HCT116 (cell line): ENCODE data around the gene TOX2. TPM values are rescaled to one million over a fixed set of nuclear protein-coding genes. Genes with fewer than 3 reads are reported as not detected.

Source experiments
- ATAC-seq: fragments of 200-7000 bp; cut with Tn5 transposase; 2 replicates; pipeline ENCODE4 v1.9.1; 2020; ENCODE audit warnings: mild to moderate bottlenecking, moderate library complexity
- BruUV-seq: library from RNA; stranded (reverse); fragments of 400-500 nt; replicated peaks from 2 replicates; lab custom pipeline; 2021; lab: Mats Ljungman, UMichigan
- CTCF ChIA-PET: fragments of 300-600 bp; sonication (Branson Sonifier 250); formaldehyde crosslinking; loops from one replicate; lab custom pipeline; 2021; ENCODE audit warnings: antibody characterized with exemption; lab: Charles Lee
- POLR2A ChIA-PET: fragments of 300-600, 350-600 bp; sonication (Branson Sonifier 250); formaldehyde crosslinking; loops from one replicate; lab custom pipeline; 2021; ENCODE audit warnings: antibody characterized with exemption; lab: Charles Lee
- RAD21 ChIA-PET, 2 experiments: fragments of 300-600 bp; sonication (Branson Sonifier 250); formaldehyde crosslinking; loops; one replicate each; lab custom pipeline; 2023; ENCODE audit warnings: low total read pairs in 2 of 2; ENCODE audit not compliant: uncharacterized antibody in 2 of 2, unreplicated experiment in 2 of 2, low non-redundant PET in 1 of 2; lab: Charles Lee
- DNase-seq: peaks from one replicate; pipeline ENCODE4 v3.0.0-alpha.2; 2010; ENCODE audit warnings: low read depth, low spot score
- H2AFZ ChIP-seq: fragments of 200-600 bp; shearing (Covaris generic), sonication (generic); 2 replicates; pipeline ENCODE4 v1.6.1; 2017; ENCODE audit warnings: low read depth, mixed run types, mixed read lengths, antibody characterized with exemption, low read length; ENCODE audit not compliant: poor library complexity, severe bottlenecking
- H3K27ac ChIP-seq: 2 replicates; pipeline ENCODE4 v1.5.1; 2012; ENCODE audit warnings: low read depth, low read length
- H3K27me3 ChIP-seq: fragments of 200-600 bp; sonication (generic); 2 replicates; pipeline ENCODE4 v1.6.1; 2016; ENCODE audit warnings: mixed run types, low read length, mixed read lengths; ENCODE audit not compliant: insufficient read depth
- H3K36me3 ChIP-seq, 2 experiments: fragments of 200-500 bp in 1 of 2; fragments of 200-600 bp in 1 of 2; sonication (Bioruptor generic) in 1 of 2; sonication (generic) in 1 of 2; 2 replicates each; pipeline versions ENCODE4 v1.5.1 to v1.6.1; 2014 to 2016; ENCODE audit warnings: low read length in 2 of 2, inconsistent platforms in 1 of 2, mixed read lengths in 1 of 2, mixed run types in 1 of 2; ENCODE audit not compliant: insufficient read depth in 2 of 2, control insufficient read depth in 1 of 2
- H3K4me1 ChIP-seq, 2 experiments: fragments of 200-600 bp in 1 of 2; sonication (generic) in 1 of 2; 2 replicates each; pipeline versions ENCODE4 v1.5.1 to v1.6.1; 2012 to 2017; ENCODE audit warnings: low read length in 2 of 2, inconsistent platforms in 1 of 2, mild to moderate bottlenecking in 1 of 2, mixed read lengths in 1 of 2, mixed run types in 1 of 2, moderate library complexity in 1 of 2; ENCODE audit not compliant: insufficient read depth in 2 of 2, control insufficient read depth in 1 of 2
- H3K4me2 ChIP-seq: fragments of 200-600 bp; sonication (generic); 2 replicates; pipeline ENCODE4 v1.6.1; 2017; ENCODE audit warnings: mixed run types, low read length, mixed read lengths
- H3K4me3 ChIP-seq, 2 experiments: fragments of 200-600 bp in 1 of 2; sonication (generic) in 1 of 2; replicated peaks in 1 of 2; 2 replicates each; pipeline ENCODE4 v1.5.1; 2011 to 2016; ENCODE audit warnings: low read length in 2 of 2, control low read depth in 1 of 2, low read depth in 1 of 2, mild to moderate bottlenecking in 1 of 2, mixed read lengths in 1 of 2, mixed run types in 1 of 2
- H3K79me2 ChIP-seq: fragments of 200-600 bp; sonication (generic); 2 replicates; pipeline ENCODE4 v1.6.1; 2017; ENCODE audit warnings: mild to moderate bottlenecking, mixed run types, low read length, moderate library complexity, mixed read lengths; ENCODE audit not compliant: insufficient read depth
- H3K9ac ChIP-seq: fragments of 200-600 bp; sonication (generic); 2 replicates; pipeline ENCODE4 v1.6.1; 2016; ENCODE audit warnings: low read length, mixed read lengths
- H3K9me2 ChIP-seq: fragments of 200-600 bp; sonication (generic), shearing (Covaris generic); 2 replicates; pipeline ENCODE4 v1.6.1; 2017; ENCODE audit warnings: mixed run types, mild to moderate bottlenecking, moderate library complexity; ENCODE audit not compliant: insufficient read depth
- H3K9me3 ChIP-seq, 2 experiments: fragments of 200-500 bp in 1 of 2; fragments of 200-600 bp in 1 of 2; sonication (Bioruptor generic) in 1 of 2; sonication (generic) in 1 of 2; 2 replicates each; pipeline ENCODE4 v1.6.1; 2014 to 2017; ENCODE audit warnings: low read length in 2 of 2, mixed read lengths in 2 of 2, inconsistent platforms in 1 of 2, low read depth in 1 of 2, mild to moderate bottlenecking in 1 of 2, mixed run types in 1 of 2, moderate library complexity in 1 of 2; ENCODE audit not compliant: control insufficient read depth in 1 of 2, insufficient read depth in 1 of 2
- H4K20me1 ChIP-seq: fragments of 200-600 bp; sonication (generic), shearing (Covaris generic); 2 replicates; pipeline ENCODE4 v1.6.1; 2017; ENCODE audit warnings: mixed run types, mild to moderate bottlenecking, moderate library complexity; ENCODE audit not compliant: insufficient read depth
- ATF3 ChIP-seq: IDR thresholded peaks from 2 replicates; pipeline ENCODE4 v1.6.1; 2012
- CBX3 ChIP-seq: IDR thresholded peaks from 2 replicates; pipeline ENCODE4 v1.6.1; 2012; ENCODE audit warnings: low read depth
- CEBPB ChIP-seq: IDR thresholded peaks from 2 replicates; pipeline ENCODE4 v1.6.1; 2012; ENCODE audit warnings: low read depth
- CTCF ChIP-seq, 3 experiments: fragments of 200-600 bp in 1 of 3; sonication (generic) in 1 of 3; IDR thresholded peaks in 2 of 3; conservative IDR thresholded peaks in 1 of 3; 2 replicates each; pipeline ENCODE4 v1.5.1; 2012 to 2017; ENCODE audit warnings: low read depth in 2 of 3, low read length in 2 of 3, antibody characterized with exemption in 1 of 3, borderline replicate concordance in 1 of 3, control low read depth in 1 of 3, mild to moderate bottlenecking in 1 of 3, mixed read lengths in 1 of 3, mixed run types in 1 of 3, moderate library complexity in 1 of 3; ENCODE audit not compliant: insufficient read depth in 1 of 3
- EZH2 ChIP-seq: fragments of 200-600 bp; sonication (generic); IDR thresholded peaks from 2 replicates; pipeline ENCODE4 v1.6.1; 2017; ENCODE audit warnings: antibody characterized with exemption, mixed run types
- FOSL1 ChIP-seq: IDR thresholded peaks from 2 replicates; pipeline ENCODE4 v1.6.1; 2012; ENCODE audit warnings: low read depth
- JUND ChIP-seq: IDR thresholded peaks from 2 replicates; pipeline ENCODE4 v1.6.1; 2012
- MAX ChIP-seq: IDR thresholded peaks from 2 replicates; pipeline ENCODE4 v1.6.1; 2012
- POLR2A ChIP-seq: IDR thresholded peaks from 2 replicates; pipeline ENCODE4 v1.7.0; 2011; ENCODE audit warnings: borderline replicate concordance; ENCODE audit not compliant: insufficient read depth, insufficient read length; ENCODE audit errors: extremely low read depth
- POLR2AphosphoS5 ChIP-seq: IDR thresholded peaks from 2 replicates; pipeline ENCODE4 v1.6.1; 2011; ENCODE audit warnings: mild to moderate bottlenecking, low read depth, low read length, moderate library complexity
- RAD21 ChIP-seq: IDR thresholded peaks from 2 replicates; pipeline ENCODE4 v1.6.1; 2012; ENCODE audit warnings: low read depth, mild to moderate bottlenecking
- REST ChIP-seq: IDR thresholded peaks from 2 replicates; pipeline ENCODE4 v1.6.1; 2012; ENCODE audit warnings: low read depth
- SIN3A ChIP-seq: IDR thresholded peaks from 2 replicates; pipeline ENCODE4 v1.6.1; 2012; ENCODE audit warnings: low read depth
- SP1 ChIP-seq: IDR thresholded peaks from 2 replicates; pipeline ENCODE4 v1.6.1; 2012; ENCODE audit warnings: low read depth
- TCF7L2 ChIP-seq: IDR thresholded peaks from 2 replicates; pipeline ENCODE4 v1.7.0; 2011; ENCODE audit warnings: borderline replicate concordance, inconsistent platforms; ENCODE audit not compliant: insufficient read depth, insufficient read length; ENCODE audit errors: extremely low read depth
- YY1 ChIP-seq: IDR thresholded peaks from 2 replicates; pipeline ENCODE4 v1.6.1; 2011; ENCODE audit warnings: low read length, low read depth, moderate library complexity, mild to moderate bottlenecking; ENCODE audit not compliant: insufficient replicate concordance; ENCODE audit errors: extremely low read depth
- ZBTB33 ChIP-seq: IDR thresholded peaks from 2 replicates; pipeline ENCODE4 v1.6.1; 2011; ENCODE audit warnings: mild to moderate bottlenecking, low read length, moderate library complexity; ENCODE audit not compliant: insufficient replicate concordance; ENCODE audit errors: extremely low read depth
- ZNF274 ChIP-seq: fragments of 200-500 bp; sonication (Bioruptor generic); IDR thresholded peaks from 2 replicates; pipeline ENCODE4 v1.6.1; 2014; ENCODE audit warnings: mild to moderate bottlenecking, low read depth, low read length, inconsistent platforms
- intact Hi-C: fragments of 100-400 bp; cut with micrococcal nuclease; formaldehyde crosslinking; loops from 2 replicates; pipeline ENCODE4 v1.10.0; 2022
- total RNA-seq: library from RNA; stranded (reverse); gene quantifications from one replicate; pipeline ENCODE4 v1.2.1, GENCODE V29; 2021; ENCODE audit not compliant: unreplicated experiment

The TOX2 gene
- total RNA-seq, 1 experiment from 2014 or later: 39.6 TPM

- Histone ChIP-seq H3K9ac (no peak overlapping the region), H3K9me3 (no peaks in the 10 kb centered on the region), H3K27ac (no peak overlapping the region), H3K9me2 (no peaks in the 10 kb centered on the region), H3K27me3 (no peaks in the 10 kb centered on the region), H3K4me2 (no peak overlapping the region), H2AFZ (no peak overlapping the region), H3K4me3 (no peak overlapping the region), H3K36me3 (no peaks in the 10 kb centered on the region), H3K4me1 (peaks cover 28 to 31% of the 10 kb centered on the region in 2 experiments), H3K79me2 (peaks cover 39% of the 10 kb centered on the region), H4K20me1 (no peaks in the 10 kb centered on the region)
- intact Hi-C loops: no loop called here
- ChIA-PET RAD21 (no interaction called here), CTCF (no interaction called here), POLR2A (no interaction called here)
- DNase-seq (no peak), ATAC-seq (no peak)
- TF ChIP-seq ZNF274 (no peak), YY1 (no peak), REST (no peak), POLR2A (no peak), MAX (no peak), CEBPB (no peak), CTCF (IDR thresholded peaks at IDR 0.05 in 2 of 3, conservative IDR thresholded peaks at IDR 0.05 in 1 of 3; ENCODE audit: borderline replicate concordance in 1 of 3, insufficient read depth in 1 of 3, low read depth in 2 of 3, low read length in 2 of 3) (no peak), CBX3 (no peak), ATF3 (no peak), TCF7L2 (no peak), SIN3A (no peak), RAD21 (no peak), ZBTB33 (no peak), EZH2 (no peak), SP1 (no peak), FOSL1 (no peak), POLR2AphosphoS5 (no peak), JUND (no peak)
- no TSS peak for BruUV-seq
Measured at GRCh38 chr20:43922614-43923013, 8.0 kb downstream of the TOX2 start.
